A549 (cell line): ENCODE results near the gene PWP1.

ENCODE experiments used
- POLR2A ChIP-seq: IDR thresholded peaks from 2 replicates; pipeline ENCODE4 v1.6.1; 2012; ENCODE audit warnings: mild to moderate bottlenecking, low read length
- TFCP2L1 ChIP-seq: fragments of 250-450 bp; sonication (Bioruptor Pico); IDR thresholded peaks from 2 replicates; pipeline ENCODE4 v1.5.0; 2021; ENCODE audit warnings: mild to moderate bottlenecking
- TF ChIP-seq, protein P1 (sequence below): fragments of >200 bp; sonication (Bioruptor Twin); formaldehyde crosslinking; IDR thresholded peaks from 3 replicates; pipeline ENCODE4 v1.5.1; 2016

- TF ChIP-seq POLR2A: no peak
- TF ChIP-seq TFCP2L1 (CRISPR knock-in tag): no peak
- TF ChIP-seq, protein P1, sequence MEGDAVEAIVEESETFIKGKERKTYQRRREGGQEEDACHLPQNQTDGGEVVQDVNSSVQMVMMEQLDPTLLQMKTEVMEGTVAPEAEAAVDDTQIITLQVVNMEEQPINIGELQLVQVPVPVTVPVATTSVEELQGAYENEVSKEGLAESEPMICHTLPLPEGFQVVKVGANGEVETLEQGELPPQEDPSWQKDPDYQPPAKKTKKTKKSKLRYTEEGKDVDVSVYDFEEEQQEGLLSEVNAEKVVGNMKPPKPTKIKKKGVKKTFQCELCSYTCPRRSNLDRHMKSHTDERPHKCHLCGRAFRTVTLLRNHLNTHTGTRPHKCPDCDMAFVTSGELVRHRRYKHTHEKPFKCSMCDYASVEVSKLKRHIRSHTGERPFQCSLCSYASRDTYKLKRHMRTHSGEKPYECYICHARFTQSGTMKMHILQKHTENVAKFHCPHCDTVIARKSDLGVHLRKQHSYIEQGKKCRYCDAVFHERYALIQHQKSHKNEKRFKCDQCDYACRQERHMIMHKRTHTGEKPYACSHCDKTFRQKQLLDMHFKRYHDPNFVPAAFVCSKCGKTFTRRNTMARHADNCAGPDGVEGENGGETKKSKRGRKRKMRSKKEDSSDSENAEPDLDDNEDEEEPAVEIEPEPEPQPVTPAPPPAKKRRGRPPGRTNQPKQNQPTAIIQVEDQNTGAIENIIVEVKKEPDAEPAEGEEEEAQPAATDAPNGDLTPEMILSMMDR: no peak
Observed at GRCh38 chr12:107677671-107678070, 7.9 kb upstream of the PWP1 start.
